Endothelial cell of umbilical vein (primary cell): Measurements from ENCODE around the gene FSTL1. TPM values are rescaled to one million over a fixed set of nuclear protein-coding genes. Genes with fewer than 3 reads are reported as not detected.

ENCODE experiments used
- BruUV-seq: library from RNA; stranded (reverse); fragments of 400-500 nt; replicated peaks from 2 replicates; lab custom pipeline; 2021; lab: Mats Ljungman, UMichigan
- CTCF ChIA-PET: fragments of 300-600, 350-600 bp; sonication (Branson Sonifier 250); formaldehyde crosslinking; loops from one replicate; lab custom pipeline; 2021; ENCODE audit warnings: antibody characterized with exemption, inconsistent platforms; lab: Charles Lee
- POLR2A ChIA-PET: fragments of 300-600, 350-600 bp; sonication (Branson Sonifier 250); formaldehyde crosslinking; loops from one replicate; lab custom pipeline; 2021; ENCODE audit warnings: antibody characterized with exemption, inconsistent platforms; lab: Charles Lee
- DNase-seq: peaks from one replicate; pipeline ENCODE4 v3.0.0-alpha.2; 2011; ENCODE audit warnings: low read depth, low spot score
- FAIRE-seq: peaks from 2 replicates; lab custom pipeline; 2011; peaks lifted over from hg19 to GRCh38; lab: Jason Lieb, UNC
- H2AFZ ChIP-seq: 2 replicates; pipeline ENCODE4 v1.6.0; 2012; ENCODE audit warnings: low read depth, low read length, control low read depth, inconsistent platforms
- H3K27ac ChIP-seq: 2 replicates; pipeline ENCODE4 v1.5.1; 2011; ENCODE audit warnings: low read depth, mild to moderate bottlenecking, control low read depth, low read length, moderate library complexity; ENCODE audit not compliant: insufficient read depth
- H3K27me3 ChIP-seq, 2 experiments: 2 replicates each; pipeline versions ENCODE4 v1.6.0 to v1.6.1; 2011; ENCODE audit warnings: low read length in 2 of 2, mixed read lengths in 1 of 2; ENCODE audit not compliant: control insufficient read depth in 2 of 2, insufficient read depth in 2 of 2
- H3K36me3 ChIP-seq, 2 experiments: 2 replicates in 1 of 2; 3 replicates in 1 of 2; pipeline ENCODE4 v1.5.1; 2011; ENCODE audit warnings: low read length in 2 of 2, mild to moderate bottlenecking in 1 of 2, moderate library complexity in 1 of 2; ENCODE audit not compliant: control insufficient read depth in 2 of 2, insufficient read depth in 2 of 2; ENCODE audit errors: extremely low read depth in 1 of 2
- H3K4me1 ChIP-seq: 3 replicates; pipeline ENCODE4 v1.5.1; 2011; ENCODE audit warnings: mild to moderate bottlenecking, low read length; ENCODE audit not compliant: control insufficient read depth, insufficient read depth; ENCODE audit errors: extremely low read depth
- H3K4me2 ChIP-seq: 2 replicates; pipeline ENCODE4 v1.6.1; 2011; ENCODE audit warnings: low read length, control low read depth, mixed read lengths; ENCODE audit not compliant: insufficient read depth
- H3K4me3 ChIP-seq, 3 experiments: fragments of 200-600 bp in 1 of 3; sonication (generic), shearing (Covaris generic) in 1 of 3; replicated peaks in 1 of 3; 2 replicates each; pipeline ENCODE4 v1.5.1; 2011 to 2016; ENCODE audit warnings: control low read depth in 3 of 3, low read length in 3 of 3, mild to moderate bottlenecking in 2 of 3, inconsistent platforms in 1 of 3, low read depth in 1 of 3, moderate library complexity in 1 of 3; ENCODE audit not compliant: insufficient read depth in 1 of 3
- H3K79me2 ChIP-seq: 2 replicates; pipeline ENCODE4 v1.6.0; 2012; ENCODE audit warnings: low read length, inconsistent platforms; ENCODE audit not compliant: control insufficient read depth, insufficient read depth
- H3K9ac ChIP-seq: replicated peaks from 2 replicates; pipeline ENCODE3; 2011; ENCODE audit warnings: low read length, control low read depth; ENCODE audit not compliant: insufficient read depth; ENCODE audit errors: extremely low read depth
- H3K9me1 ChIP-seq: replicated peaks from 3 replicates; pipeline ENCODE4 v1.6.0; 2011; ENCODE audit warnings: mild to moderate bottlenecking, low read length; ENCODE audit not compliant: control insufficient read depth, insufficient read depth; ENCODE audit errors: extremely low read depth
- H3K9me3 ChIP-seq: replicated peaks from 2 replicates; pipeline ENCODE4 v1.5.1; 2012; ENCODE audit warnings: low read length, inconsistent platforms; ENCODE audit not compliant: control insufficient read depth, insufficient read depth
- H4K20me1 ChIP-seq: replicated peaks from 2 replicates; pipeline ENCODE3; 2011; ENCODE audit warnings: mild to moderate bottlenecking, low read length; ENCODE audit not compliant: control insufficient read depth, insufficient read depth; ENCODE audit errors: extremely low read depth
- CTCF ChIP-seq, 2 donors: IDR thresholded peaks; 1 replicate in 1 of 2; 2 replicates in 1 of 2; pipeline ENCODE4 v1.5.1; 2011; ENCODE audit warnings: low read length in 2 of 2, mild to moderate bottlenecking in 2 of 2, moderate library complexity in 2 of 2, control low read depth in 1 of 2, inconsistent platforms in 1 of 2, low read depth in 1 of 2; ENCODE audit not compliant: insufficient read depth in 1 of 2; ENCODE audit errors: extremely low read depth in 1 of 2
- EZH2 ChIP-seq: IDR thresholded peaks from 2 replicates; pipeline ENCODE4 v1.6.1; 2012; ENCODE audit warnings: borderline replicate concordance, low read depth, mild to moderate bottlenecking, moderate library complexity, low read length, inconsistent platforms; ENCODE audit not compliant: severe bottlenecking
- FOS ChIP-seq: IDR thresholded peaks from 2 replicates; pipeline ENCODE4 v1.6.1; 2011; ENCODE audit warnings: mild to moderate bottlenecking, low read length, moderate library complexity, borderline replicate concordance; ENCODE audit not compliant: insufficient read depth
- GATA2 ChIP-seq: IDR thresholded peaks from 2 replicates; pipeline ENCODE4 v1.7.0; 2011; ENCODE audit warnings: low read depth, mild to moderate bottlenecking, moderate library complexity, mixed read lengths, low read length; ENCODE audit not compliant: insufficient read length, insufficient read depth
- JUN ChIP-seq: IDR thresholded peaks from 2 replicates; pipeline ENCODE4 v1.6.1; 2011; ENCODE audit warnings: borderline replicate concordance, low read depth; ENCODE audit not compliant: insufficient read length, insufficient read depth
- MYC ChIP-seq: IDR thresholded peaks from one replicate; pipeline ENCODE4 v1.6.1; 2011; ENCODE audit warnings: mild to moderate bottlenecking, low read depth, low read length
- POLR2A ChIP-seq: IDR thresholded peaks from 2 replicates; pipeline ENCODE4 v1.6.1; 2012; ENCODE audit warnings: low read depth, mild to moderate bottlenecking, control low read depth, low read length
- POLR2AphosphoS5 ChIP-seq: IDR thresholded peaks from 2 replicates; pipeline ENCODE4 v1.6.1; 2012; ENCODE audit warnings: low read depth, mild to moderate bottlenecking, control low read depth, low read length, moderate library complexity; ENCODE audit not compliant: insufficient read depth
- dilution Hi-C: fragments of 300-500 bp; cut with MboI; formaldehyde crosslinking; loops from one replicate; pipeline ENCODE4 v1.15.0; 2019; ENCODE audit warnings: low sequenced_read_pairs; ENCODE audit not compliant: extremely low pct_ligation_motif_present
- intact Hi-C: fragments of 100-400 bp; cut with micrococcal nuclease; formaldehyde crosslinking; loops from one replicate; pipeline ENCODE4 v1.10.0; 2022
- polyA plus RNA-seq, 4 experiments: library from polyadenylated mRNA; depleted of rRNA in 3 of 4; stranded (reverse) in 3 of 4; unstranded in 1 of 4; fragments of >200 nt; gene quantifications; 2 replicates each; pipeline versions ENCODE4 v1.2.1 to v1.2.3, GENCODE V29; 2011 to 2012; ENCODE audit warnings: missing spikeins in 1 of 4
- total RNA-seq: library from RNA; stranded (reverse); gene quantifications from 2 replicates; pipeline ENCODE4 v1.2.3, GENCODE V29; 2021
- TF ChIP-seq, protein P1 (sequence below): IDR thresholded peaks from 2 replicates; pipeline ENCODE4 v1.6.1; 2011; ENCODE audit not compliant: insufficient read depth, insufficient read length

Gene FSTL1
- total and polyA plus RNA-seq, 2 donors (not counting 3 experiments of a cell fraction or from before 2014, with no cell fraction given) = 235 to 562 TPM

- H3K36me3 ChIP-seq = no peaks in the 10 kb centered on the region
- intact Hi-C loops (loop anchor here (1.0 kb wide), 1 partner anchor 46 kb away; the partner anchor contains the start of gene FSTL1), dilution Hi-C loops (no loop called here)
- H3K27ac ChIP-seq = peak overlapping the region; percentile 66
- H3K9ac ChIP-seq = peak overlapping the region; percentile 35
- peak overlapping the region; percentile 8 for H2AFZ ChIP-seq
- no peak overlapping the region for H3K4me3 ChIP-seq
- H3K27me3 ChIP-seq = no peaks in the 10 kb centered on the region
- peaks cover 29% of the 10 kb centered on the region for H3K4me1 ChIP-seq
- FAIRE-seq (no peak), DNase-seq (peak; percentile 69)
- TF ChIP-seq POLR2A = no peak
- TF ChIP-seq FOS = peak; percentile 80
- no peaks in the 10 kb centered on the region for H3K79me2 ChIP-seq
- no peaks in the 10 kb centered on the region for H3K9me3 ChIP-seq
- ChIA-PET CTCF (interaction anchor here (1.4 kb wide), 1 partner anchor 79 kb away, joined by 9 read pairs; no protein-coding TSS in a partner anchor), POLR2A (no interaction called here)
- H4K20me1 ChIP-seq = no peaks in the 10 kb centered on the region
- H3K9me1 ChIP-seq = no peaks in the 10 kb centered on the region
- BruUV-seq = TSS peak; percentile 89
- H3K4me2 ChIP-seq = peak overlapping the region; percentile 63
Measured at GRCh38 chr3:120496278-120497002, 45.6 kb upstream of the FSTL1 start.

DNA sequence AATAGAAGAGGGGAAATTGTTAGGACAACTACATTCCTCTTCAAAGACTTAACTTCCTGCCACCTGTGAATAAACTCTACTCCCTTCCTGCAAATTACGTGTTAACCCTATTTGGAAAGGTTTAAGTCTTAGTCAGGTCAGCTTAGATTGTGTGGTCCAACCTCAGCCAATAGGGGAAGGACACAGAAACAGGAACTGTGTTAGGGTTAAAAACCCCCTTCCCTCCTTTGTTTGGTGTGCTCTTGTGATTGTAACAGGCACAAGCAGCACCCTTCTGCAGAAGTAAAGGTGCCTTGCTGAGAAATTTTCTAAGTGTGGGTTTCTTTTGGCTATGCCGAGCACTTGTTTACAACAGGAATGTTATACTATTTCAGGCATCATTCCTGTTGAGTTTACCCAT is 45.0 kb upstream of the FSTL1 start:
- H3K9me1 ChIP-seq = no peaks in the 10 kb centered on the region
- H3K4me1 ChIP-seq = peaks cover 29% of the 10 kb centered on the region
- DNase-seq (peak; percentile 29), FAIRE-seq (peak; percentile 56)
- CTCF ChIA-PET = no interaction called here
- POLR2A ChIA-PET = no interaction called here
- no peaks in the 10 kb centered on the region for H3K36me3 ChIP-seq
- H4K20me1 ChIP-seq = no peaks in the 10 kb centered on the region
- dilution Hi-C loops (no loop called here), intact Hi-C loops (no loop called here)
- BruUV-seq = no TSS peak
- no peak overlapping the region for H2AFZ ChIP-seq
- no peaks in the 10 kb centered on the region for H3K9me3 ChIP-seq
- no peaks in the 10 kb centered on the region for H3K27me3 ChIP-seq
- TF ChIP-seq EZH2 = no peak
- no peak for TF ChIP-seq CTCF (IDR thresholded peaks at IDR 0.05; ENCODE audit: extremely low read depth in 1 of 2, insufficient read depth in 1 of 2, low read depth in 1 of 2, low read length in 2 of 2)
- no peak for TF ChIP-seq POLR2A
- no peak for TF ChIP-seq POLR2AphosphoS5
- TF ChIP-seq, protein P1, sequence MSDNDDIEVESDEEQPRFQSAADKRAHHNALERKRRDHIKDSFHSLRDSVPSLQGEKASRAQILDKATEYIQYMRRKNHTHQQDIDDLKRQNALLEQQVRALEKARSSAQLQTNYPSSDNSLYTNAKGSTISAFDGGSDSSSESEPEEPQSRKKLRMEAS = no peak
- no peak for TF ChIP-seq FOS
- TF ChIP-seq MYC = no peak
- TF ChIP-seq JUN = no peak
- TF ChIP-seq GATA2 = no peak
- no peak overlapping the region for H3K4me2 ChIP-seq
- H3K9ac ChIP-seq = no peak overlapping the region
- H3K27ac ChIP-seq = no peak overlapping the region
- no peaks in the 10 kb centered on the region for H3K79me2 ChIP-seq
- H3K4me3 ChIP-seq = no peak overlapping the region
